ENCODE measurements around the gene CIAO3. TPM values are rescaled to one million over a fixed set of nuclear protein-coding genes. Genes with fewer than 3 reads are reported as not detected.
"Not testable (repeated sequence)": the region's sequence is repeated elsewhere in the genome, so short reads cannot be mapped to it uniquely, and the experiment has no call there.

The CIAO3 gene
- total RNA-seq, 2 donors from 2014 or later: 23.3 to 25.5 TPM

DNA sequence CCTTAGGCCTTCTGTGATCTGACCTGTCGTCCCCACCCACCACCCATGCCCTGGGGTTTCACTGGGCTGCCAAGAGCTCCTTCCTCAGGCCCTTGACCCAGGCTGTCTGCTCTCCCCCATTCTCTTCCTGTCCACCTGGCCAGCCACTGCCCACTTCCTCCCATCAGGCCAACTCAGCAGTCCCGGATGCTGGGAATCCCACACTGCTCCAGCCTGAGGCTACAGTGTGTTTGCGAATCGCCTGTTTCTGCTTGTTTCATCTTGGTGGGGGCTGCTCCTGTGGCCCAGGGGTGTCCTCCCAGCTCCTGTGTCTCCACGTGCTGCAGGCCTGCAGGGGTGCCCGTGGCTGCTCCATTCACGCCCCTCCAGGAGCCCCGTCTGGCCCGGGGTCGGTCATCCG lies 26.7 kb downstream of the CIAO3 start:
- Histone ChIP-seq H3K9me3 (no peaks in the 10 kb centered on the region), H3K27me3 (peaks cover 0 to 14% of the 10 kb centered on the region in 2 donors), H3K36me3 (no peaks in the 10 kb centered on the region), H3K4me1 (peaks cover 0 to 51% of the 10 kb centered on the region in 2 donors), H3K4me3 (peak overlapping the region in 1 of 2 donors; percentile 48), H3K27ac (no peak overlapping the region)
- no peak for TF ChIP-seq CTCF (IDR thresholded peaks at IDR 0.05)
- no peak for DNase-seq (ENCODE audit: low spot score)

DNA sequence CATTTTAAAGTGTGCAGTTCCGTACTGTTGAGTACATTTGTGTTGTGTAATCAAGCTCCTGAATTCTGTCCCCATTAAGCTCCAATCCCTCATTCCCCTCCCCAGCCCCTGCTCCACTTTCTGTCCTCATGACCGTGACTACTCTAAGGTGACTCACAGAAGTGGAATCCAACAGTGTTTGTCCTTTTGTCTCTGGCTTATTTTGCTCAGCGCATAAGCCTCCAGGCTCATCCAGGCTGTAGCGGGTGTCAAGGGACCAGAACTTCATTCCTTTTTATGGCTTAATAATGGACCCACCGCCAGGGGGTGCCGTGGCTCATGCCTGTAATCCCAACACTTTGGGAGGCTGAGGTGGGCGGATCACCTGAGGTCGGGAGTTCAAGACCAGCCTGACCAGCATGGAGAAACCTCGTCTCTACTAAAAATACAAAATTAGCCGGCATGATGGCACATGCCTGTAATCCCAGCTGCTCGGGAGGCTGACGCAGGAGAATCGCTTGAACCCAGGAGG lies 28.0 kb downstream of the CIAO3 start:
- Histone ChIP-seq H3K27me3 (peaks cover 3 to 24% of the 10 kb centered on the region in 2 donors), H3K4me1 (peaks cover 0 to 46% of the 10 kb centered on the region in 2 donors)
- TF ChIP-seq CTCF (IDR thresholded peaks at IDR 0.05): peak in 1 of 2 donors; percentile 40
- H3K36me3 ChIP-seq; DNase-seq (ENCODE audit: low spot score); H3K4me3 ChIP-seq; H3K9me3 ChIP-seq; H3K27ac ChIP-seq: not testable (repeated sequence)

- Histone ChIP-seq H3K36me3 (no peaks in the 10 kb centered on the region), H3K9me3 (no peaks in the 10 kb centered on the region), H3K27me3 (peaks cover 5 to 29% of the 10 kb centered on the region in 2 donors), H3K4me3 (no peak overlapping the region), H3K4me1 (peaks cover 0 to 41% of the 10 kb centered on the region in 2 donors), H3K27ac (no peak overlapping the region)
- DNase-seq (ENCODE audit: low spot score): peak; percentile 74
- TF ChIP-seq CTCF (IDR thresholded peaks at IDR 0.05): peak; percentile 72 to 98
Observed at GRCh38 chr16:711548-712320, 29.1 kb downstream of the CIAO3 start.

- no peak for DNase-seq (ENCODE audit: low spot score)
- Histone ChIP-seq H3K9me3 (no peaks in the 10 kb centered on the region), H3K36me3 (no peaks in the 10 kb centered on the region), H3K4me1 (peaks cover 0 to 41% of the 10 kb centered on the region in 2 donors), H3K27ac (no peak overlapping the region), H3K27me3 (peaks cover 11 to 33% of the 10 kb centered on the region in 2 donors), H3K4me3 (no peak overlapping the region)
- no peak for TF ChIP-seq CTCF (IDR thresholded peaks at IDR 0.05)
Observed at GRCh38 chr16:711084-711483, 29.7 kb downstream of the CIAO3 start.

- Histone ChIP-seq H3K36me3 (no peaks in the 10 kb centered on the region), H3K9me3 (no peaks in the 10 kb centered on the region), H3K27me3 (peaks cover 12 to 33% of the 10 kb centered on the region in 2 donors), H3K27ac (no peak overlapping the region), H3K4me3 (no peak overlapping the region), H3K4me1 (peaks cover 0 to 38% of the 10 kb centered on the region in 2 donors)
- TF ChIP-seq CTCF (IDR thresholded peaks at IDR 0.05): no peak
- no peak for DNase-seq (ENCODE audit: low spot score)
Observed at GRCh38 chr16:710500-711075, 30.2 kb downstream of the CIAO3 start.
